KMS-11 (cell line): ENCODE results near the gene PPY.

ENCODE experiments used
- H2AFZ ChIP-seq: fragments of 200-600 bp; sonication (generic); 2 replicates; pipeline ENCODE4 v1.6.1; 2016; ENCODE audit warnings: antibody characterized with exemption, mixed run types, low read depth
- H3K27ac ChIP-seq: fragments of 200-600 bp; sonication (generic); 2 replicates; pipeline ENCODE4 v1.6.1; 2016; ENCODE audit warnings: mild to moderate bottlenecking, mixed run types
- H3K27me3 ChIP-seq: fragments of 200-600 bp; sonication (generic); 2 replicates; pipeline ENCODE4 v1.6.1; 2017; ENCODE audit warnings: mild to moderate bottlenecking, low read depth, mixed run types, moderate library complexity; ENCODE audit not compliant: insufficient read depth
- H3K36me3 ChIP-seq: fragments of 200-600 bp; sonication (generic); 2 replicates; pipeline ENCODE4 v1.6.1; 2017; ENCODE audit warnings: mild to moderate bottlenecking, mixed run types; ENCODE audit not compliant: insufficient read depth
- H3K4me1 ChIP-seq: fragments of 200-600 bp; sonication (generic); 2 replicates; pipeline ENCODE4 v1.6.1; 2016; ENCODE audit warnings: mild to moderate bottlenecking, low read depth, mixed run types; ENCODE audit not compliant: poor library complexity, severe bottlenecking
- H3K4me2 ChIP-seq: fragments of 200-600 bp; sonication (generic); 2 replicates; pipeline ENCODE4 v1.7.0; 2016; ENCODE audit warnings: mild to moderate bottlenecking, mixed run types
- H3K4me3 ChIP-seq: fragments of 200-600 bp; sonication (generic); IDR thresholded peaks from 2 replicates; pipeline ENCODE4 v1.6.1; 2017; ENCODE audit warnings: low read depth, low read length, mixed read lengths; ENCODE audit not compliant: insufficient read depth
- H3K79me2 ChIP-seq: fragments of 200-600 bp; sonication (generic); 2 replicates; pipeline ENCODE4 v1.6.1; 2016; ENCODE audit warnings: low read depth, mixed run types; ENCODE audit not compliant: insufficient read depth
- H3K9ac ChIP-seq: fragments of 200-600 bp; sonication (generic); 2 replicates; pipeline ENCODE4 v1.6.1; 2016; ENCODE audit warnings: mild to moderate bottlenecking, mixed run types
- H4K20me1 ChIP-seq: fragments of 200-600 bp; sonication (generic); 2 replicates; pipeline ENCODE4 v1.6.1; 2016; ENCODE audit warnings: mild to moderate bottlenecking, mixed run types; ENCODE audit not compliant: insufficient read depth
- TF ChIP-seq, protein P1 (sequence below): fragments of 200-600 bp; sonication (generic); conservative IDR thresholded peaks from 2 replicates; pipeline ENCODE4 v1.6.1; 2017; ENCODE audit warnings: low read depth, mild to moderate bottlenecking, antibody characterized with exemption, low read length, moderate library complexity, mixed read lengths

PPY gene

DNA sequence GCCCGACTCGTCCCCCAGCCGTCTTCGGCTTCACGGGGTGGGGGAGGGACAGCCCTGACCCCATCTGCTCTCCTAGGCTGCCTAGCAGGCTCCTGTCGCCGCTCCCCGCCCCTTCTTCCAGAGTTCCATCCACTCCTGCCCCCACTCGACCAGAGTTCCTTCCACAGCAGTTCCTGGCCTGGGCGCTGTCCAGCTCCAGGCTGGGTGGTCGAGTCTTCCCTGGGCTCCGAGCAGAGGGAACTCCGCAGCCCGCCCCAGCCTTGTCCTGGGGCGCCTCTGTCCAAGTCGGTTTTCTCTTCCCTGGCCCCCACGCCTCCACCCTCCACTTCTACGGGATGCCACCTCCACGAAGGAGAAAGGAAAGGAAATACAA lies 10.1 kb upstream of the PPY start:
- TF ChIP-seq, protein P1, sequence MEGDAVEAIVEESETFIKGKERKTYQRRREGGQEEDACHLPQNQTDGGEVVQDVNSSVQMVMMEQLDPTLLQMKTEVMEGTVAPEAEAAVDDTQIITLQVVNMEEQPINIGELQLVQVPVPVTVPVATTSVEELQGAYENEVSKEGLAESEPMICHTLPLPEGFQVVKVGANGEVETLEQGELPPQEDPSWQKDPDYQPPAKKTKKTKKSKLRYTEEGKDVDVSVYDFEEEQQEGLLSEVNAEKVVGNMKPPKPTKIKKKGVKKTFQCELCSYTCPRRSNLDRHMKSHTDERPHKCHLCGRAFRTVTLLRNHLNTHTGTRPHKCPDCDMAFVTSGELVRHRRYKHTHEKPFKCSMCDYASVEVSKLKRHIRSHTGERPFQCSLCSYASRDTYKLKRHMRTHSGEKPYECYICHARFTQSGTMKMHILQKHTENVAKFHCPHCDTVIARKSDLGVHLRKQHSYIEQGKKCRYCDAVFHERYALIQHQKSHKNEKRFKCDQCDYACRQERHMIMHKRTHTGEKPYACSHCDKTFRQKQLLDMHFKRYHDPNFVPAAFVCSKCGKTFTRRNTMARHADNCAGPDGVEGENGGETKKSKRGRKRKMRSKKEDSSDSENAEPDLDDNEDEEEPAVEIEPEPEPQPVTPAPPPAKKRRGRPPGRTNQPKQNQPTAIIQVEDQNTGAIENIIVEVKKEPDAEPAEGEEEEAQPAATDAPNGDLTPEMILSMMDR = no peak
- Histone ChIP-seq H3K36me3 (no peaks in the 10 kb centered on the region), H2AFZ (no peak overlapping the region), H4K20me1 (no peaks in the 10 kb centered on the region), H3K4me1 (no peaks in the 10 kb centered on the region), H3K27me3 (peaks cover 8% of the 10 kb centered on the region; the same call in 1 of the 2 replicates), H3K4me3 (no peak overlapping the region), H3K4me2 (no peak overlapping the region), H3K27ac (no peak overlapping the region), H3K9ac (no peak overlapping the region), H3K79me2 (no peaks in the 10 kb centered on the region)

DNA sequence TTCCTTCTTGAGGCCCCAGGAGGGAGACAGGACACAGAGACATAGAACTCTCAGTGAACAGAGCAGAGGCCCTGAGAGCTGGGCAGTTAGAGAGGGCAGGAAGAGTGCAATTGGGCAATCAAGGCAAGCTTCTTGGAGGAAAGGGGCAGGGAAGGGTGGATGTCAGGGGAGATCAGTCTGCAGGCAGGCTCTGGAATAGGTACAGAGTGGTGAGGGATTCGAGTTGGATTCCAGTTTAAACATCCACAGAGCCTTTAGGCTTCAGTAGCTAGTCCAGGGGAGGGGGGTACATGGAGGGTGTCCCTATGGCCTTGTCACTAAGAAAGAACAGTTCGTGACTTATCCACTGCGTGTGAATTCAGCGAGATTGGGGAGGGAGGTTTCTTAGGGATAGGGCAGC lies 9.5 kb upstream of the PPY start:
- Histone ChIP-seq H3K9ac (no peak overlapping the region), H2AFZ (no peak overlapping the region), H3K4me2 (no peak overlapping the region), H3K79me2 (no peaks in the 10 kb centered on the region), H3K27me3 (peaks cover 8% of the 10 kb centered on the region; the same call in 1 of the 2 replicates), H4K20me1 (no peaks in the 10 kb centered on the region), H3K27ac (no peak overlapping the region), H3K4me3 (no peak overlapping the region), H3K4me1 (no peaks in the 10 kb centered on the region), H3K36me3 (no peaks in the 10 kb centered on the region)
- TF ChIP-seq, protein P1 = no peak

DNA sequence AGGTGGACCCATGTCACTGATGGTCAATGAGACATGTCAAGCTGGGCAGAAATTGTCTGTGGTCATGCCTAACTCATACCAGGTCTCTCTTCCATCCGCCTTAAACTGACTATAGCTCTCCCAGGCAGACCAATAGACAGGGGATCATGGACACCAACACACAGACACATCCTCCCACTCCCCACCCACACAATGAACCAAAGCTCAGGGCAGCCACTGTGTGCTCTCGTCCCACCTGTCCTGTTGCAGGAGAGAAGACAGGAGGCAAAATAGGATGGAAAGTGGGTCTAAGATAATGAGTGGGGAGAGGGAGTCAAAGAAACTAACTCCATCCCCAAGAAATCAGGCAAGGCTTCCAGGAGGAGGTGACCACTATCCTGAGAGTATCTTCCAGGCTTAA lies 8.3 kb upstream of the PPY start:
- no peaks in the 10 kb centered on the region for H4K20me1 ChIP-seq
- H3K9ac ChIP-seq = no peak overlapping the region
- H3K4me1 ChIP-seq = no peaks in the 10 kb centered on the region
- H3K4me3 ChIP-seq = no peak overlapping the region
- TF ChIP-seq, protein P1 = no peak
- H3K4me2 ChIP-seq = no peak overlapping the region
- no peak overlapping the region for H3K27ac ChIP-seq
- H3K27me3 ChIP-seq = peaks cover 4% of the 10 kb centered on the region; the same call in 1 of the 2 replicates
- H3K79me2 ChIP-seq = no peaks in the 10 kb centered on the region
- no peak overlapping the region for H2AFZ ChIP-seq
- no peaks in the 10 kb centered on the region for H3K36me3 ChIP-seq

DNA sequence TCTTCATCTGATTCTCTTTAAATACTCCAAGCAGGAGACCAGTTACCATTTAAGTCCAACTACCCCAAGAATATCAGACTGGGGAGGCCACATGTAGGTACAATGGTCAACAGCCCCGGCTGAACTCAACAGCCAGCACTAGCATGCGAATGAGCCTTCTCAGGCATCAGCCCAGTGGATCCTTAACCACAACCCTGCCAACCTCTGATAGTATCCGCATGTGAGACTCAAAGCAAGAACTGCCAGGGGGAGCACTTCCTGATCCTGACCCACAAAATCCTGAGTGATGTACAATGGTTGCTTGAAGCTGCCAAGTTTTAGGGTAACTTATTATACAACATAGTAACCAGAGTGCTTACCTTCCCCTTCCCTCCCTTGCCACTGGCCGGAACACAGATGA lies 7.5 kb upstream of the PPY start:
- H3K27me3 ChIP-seq = no peaks in the 10 kb centered on the region; the same call in 1 of the 2 replicates
- H3K4me2 ChIP-seq = no peak overlapping the region
- H3K36me3 ChIP-seq = no peaks in the 10 kb centered on the region
- H3K4me3 ChIP-seq = no peak overlapping the region
- TF ChIP-seq, protein P1 = no peak
- H4K20me1 ChIP-seq = no peaks in the 10 kb centered on the region
- H2AFZ ChIP-seq = no peak overlapping the region
- H3K9ac ChIP-seq = no peak overlapping the region
- no peaks in the 10 kb centered on the region for H3K4me1 ChIP-seq
- no peak overlapping the region for H3K27ac ChIP-seq
- H3K79me2 ChIP-seq = no peaks in the 10 kb centered on the region

DNA sequence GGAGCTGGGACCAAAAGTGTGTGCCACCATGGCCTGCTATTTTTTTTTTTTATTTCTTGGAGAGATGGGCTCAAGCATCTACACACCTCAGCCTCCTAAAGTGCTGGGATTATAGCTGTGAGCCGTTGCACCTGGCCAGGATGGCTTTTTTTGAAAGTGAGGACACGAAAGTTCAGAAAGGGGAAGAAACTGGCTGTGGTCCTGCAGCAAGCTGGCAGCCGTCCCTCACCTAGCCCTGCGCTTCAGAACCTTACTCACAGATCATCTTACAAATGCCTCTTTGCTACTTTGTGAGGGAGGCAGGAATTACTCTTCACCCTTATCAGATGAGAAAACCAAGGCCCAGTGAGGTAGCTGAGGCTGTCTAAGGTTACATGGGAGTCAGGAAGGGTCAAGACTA lies 4.5 kb upstream of the PPY start:
- Histone ChIP-seq H3K27me3 (no peaks in the 10 kb centered on the region; the same call in 1 of the 2 replicates), H4K20me1 (no peaks in the 10 kb centered on the region), H3K79me2 (no peaks in the 10 kb centered on the region), H3K4me3 (no peak overlapping the region), H3K36me3 (no peaks in the 10 kb centered on the region), H2AFZ (no peak overlapping the region), H3K4me1 (peaks cover 4% of the 10 kb centered on the region), H3K9ac (no peak overlapping the region), H3K4me2 (no peak overlapping the region), H3K27ac (no peak overlapping the region)
- TF ChIP-seq, protein P1 = no peak
